GM23338 (cell line): Measurements from ENCODE around the gene ZKSCAN4. TPM values are rescaled to one million over a fixed set of nuclear protein-coding genes. Genes with fewer than 3 reads are reported as not detected.

ENCODE experiments used
- ATAC-seq: fragments of 200-7000 bp; cut with Tn5 transposase; 3 replicates; pipeline ENCODE4 v1.9.1; 2020
- DNase-seq: peaks from one replicate; pipeline ENCODE4 v3.0.0-alpha.2; 2015; ENCODE audit warnings: low spot score
- H2AFZ ChIP-seq: fragments of 200-600 bp; sonication (generic); 2 replicates; pipeline ENCODE4 v1.8.0; 2016; ENCODE audit warnings: antibody characterized with exemption, mild to moderate bottlenecking, moderate library complexity
- H3F3A ChIP-seq: fragments of 200-600 bp; sonication (generic); replicated peaks from 2 replicates; pipeline ENCODE4 v1.8.0; 2017; ENCODE audit warnings: antibody characterized with exemption, mixed run types, low read depth
- H3K27ac ChIP-seq: fragments of 200-600 bp; sonication (generic); 2 replicates; pipeline ENCODE4 v1.6.1; 2016; ENCODE audit warnings: low read depth
- H3K27me3 ChIP-seq: fragments of 200-600 bp; sonication (generic); 2 replicates; pipeline ENCODE4 v1.8.0; 2016; ENCODE audit warnings: mild to moderate bottlenecking, mixed run types, moderate library complexity; ENCODE audit not compliant: insufficient read depth
- H3K36me3 ChIP-seq: fragments of 200-600 bp; sonication (generic); 2 replicates; pipeline ENCODE4 v1.8.0; 2016; ENCODE audit warnings: mild to moderate bottlenecking; ENCODE audit not compliant: insufficient read depth
- H3K4me1 ChIP-seq: fragments of 200-600 bp; sonication (generic); 2 replicates; pipeline ENCODE4 v1.8.0; 2016; ENCODE audit warnings: mild to moderate bottlenecking, moderate library complexity; ENCODE audit not compliant: insufficient read depth
- H3K4me2 ChIP-seq: fragments of 200-600 bp; sonication (generic); 2 replicates; pipeline ENCODE4 v1.7.1; 2017; ENCODE audit warnings: mixed run types
- H3K4me3 ChIP-seq: fragments of 200-600 bp; sonication (generic); 2 replicates; pipeline ENCODE4 v1.6.1; 2016; ENCODE audit warnings: mixed run types
- H3K79me2 ChIP-seq: fragments of 200-600 bp; sonication (generic); replicated peaks from 2 replicates; pipeline ENCODE4 v1.8.0; 2017; ENCODE audit warnings: mild to moderate bottlenecking; ENCODE audit not compliant: insufficient read depth
- H3K9me2 ChIP-seq: fragments of 200-600 bp; sonication (generic); 2 replicates; pipeline ENCODE4 v1.8.0; 2017; ENCODE audit not compliant: insufficient read depth
- H4K20me1 ChIP-seq: fragments of 200-600 bp; sonication (generic); replicated peaks from 2 replicates; pipeline ENCODE4 v1.8.0; 2017; ENCODE audit warnings: mild to moderate bottlenecking; ENCODE audit not compliant: insufficient read depth
- H3K27ac Mint-ChIP-seq: 2 replicates; pipeline ENCODE4 v1.8.0; 2020; ENCODE audit warnings: inconsistent platforms, mild to moderate bottlenecking, moderate library complexity, mixed read lengths
- H3K27me3 Mint-ChIP-seq: 3 replicates; pipeline ENCODE4 v1.8.0; 2022; ENCODE audit warnings: low read depth, mild to moderate bottlenecking, moderate library complexity, mixed read lengths, inconsistent platforms; ENCODE audit not compliant: insufficient read depth, poor library complexity
- H3K36me3 Mint-ChIP-seq: 3 replicates; pipeline ENCODE4 v1.8.0; 2021; ENCODE audit warnings: low read depth, mild to moderate bottlenecking, inconsistent platforms, moderate library complexity, mixed read lengths
- H3K4me1 Mint-ChIP-seq: 3 replicates; pipeline ENCODE4 v1.8.0; 2020; ENCODE audit warnings: mild to moderate bottlenecking, inconsistent platforms, mixed read lengths
- H3K4me3 Mint-ChIP-seq: 3 replicates; pipeline ENCODE4 v1.8.0; 2021; ENCODE audit warnings: moderate library complexity, mild to moderate bottlenecking, inconsistent platforms, mixed read lengths
- H3K9me3 Mint-ChIP-seq: 3 replicates; pipeline ENCODE4 v1.8.0; 2020; ENCODE audit warnings: moderate library complexity, mild to moderate bottlenecking, inconsistent platforms, mixed read lengths
- CREB1 ChIP-seq: fragments of 250-450 bp; sonication (Bioruptor Pico); IDR thresholded peaks from 2 replicates; pipeline ENCODE4 v1.5.0; 2020; ENCODE audit warnings: low read depth, mild to moderate bottlenecking, moderate library complexity
- CTCF ChIP-seq, 2 experiments: fragments of 200-600 bp in 1 of 2; sonication (generic) in 1 of 2; conservative IDR thresholded peaks; 2 replicates each; pipeline versions ENCODE4 v1.5.1 to v1.6.1; 2016 to 2017; ENCODE audit warnings: antibody characterized with exemption in 2 of 2, low read depth in 2 of 2, mild to moderate bottlenecking in 2 of 2, moderate library complexity in 1 of 2
- ETS1 ChIP-seq: IDR thresholded peaks from 2 replicates; pipeline ENCODE4 v1.6.1; 2016; ENCODE audit warnings: antibody characterized with exemption
- EZH2phosphoT487 ChIP-seq: fragments of 200-600 bp; sonication (generic); IDR thresholded peaks from one replicate; pipeline ENCODE4 v1.8.1; 2018; ENCODE audit warnings: antibody characterized with exemption; ENCODE audit not compliant: unreplicated experiment
- JUNB ChIP-seq: IDR thresholded peaks from one replicate; pipeline ENCODE4 v1.6.1; 2016; ENCODE audit warnings: antibody characterized with exemption; ENCODE audit not compliant: unreplicated experiment
- NANOG ChIP-seq: IDR thresholded peaks from 2 replicates; pipeline ENCODE4 v1.6.1; 2016; ENCODE audit warnings: antibody characterized with exemption, borderline replicate concordance
- POLR2AphosphoS5 ChIP-seq: IDR thresholded peaks from 2 replicates; pipeline ENCODE4 v1.6.1; 2016; ENCODE audit warnings: antibody characterized with exemption, low read depth
- STAT1 ChIP-seq: IDR thresholded peaks from one replicate; pipeline ENCODE4 v1.6.1; 2016; ENCODE audit warnings: antibody characterized with exemption; ENCODE audit not compliant: unreplicated experiment
- ZNF462 ChIP-seq: fragments of 250-450 bp; sonication (Bioruptor Pico); IDR thresholded peaks from 2 replicates; pipeline ENCODE4 v1.5.0; 2020; ENCODE audit warnings: mild to moderate bottlenecking, moderate library complexity
- polyA plus RNA-seq: library from polyadenylated mRNA; unstranded; fragments of >200 nt; fragmentation: Nextera tagmentation; extraction: Ambion mirVana; gene quantifications from 2 replicates; pipeline ENCODE4 v1.2.1, GENCODE V29; 2016
- total RNA-seq: library from RNA; depleted of rRNA; stranded (reverse); fragments of >200 nt; shearing (Covaris generic); gene quantifications from 2 replicates; pipeline ENCODE4 v1.2.3, GENCODE V29; 2014

ZKSCAN4 gene
- total and polyA plus RNA-seq, 2 experiments from 2014 or later = 2.8 to 5.9 TPM

GRCh38 chr6:28266962-28267694, 15.1 kb upstream of the ZKSCAN4 start, which contains the start of gene ZSCAN26:
Gene ZSCAN26, plus strand, starts transcription at chr6:28267143. Its CDS starts 4,777 bp downstream, at chr6:28271920.
- no peaks in the 10 kb centered on the region; the same call in 2 of the 3 replicates for H3K4me1 Mint-ChIP-seq
- H3K36me3 Mint-ChIP-seq = peaks cover 2% of the 10 kb centered on the region; the same call in 2 of the 3 replicates
- peaks cover 3% of the 10 kb centered on the region; the same call in 1 of the 2 replicates for H3F3A ChIP-seq

GRCh38 chr6:28266563-28266961, 14.5 kb upstream of the ZKSCAN4 start:
- Histone ChIP-seq H3K4me3 (peak overlapping the region; percentile 91), H3K79me2 (peaks cover 21% of the 10 kb centered on the region), H3K27me3 (peaks cover 26% of the 10 kb centered on the region), H3K4me2 (peak overlapping the region; percentile 95), H3K36me3 (no peaks in the 10 kb centered on the region), H3F3A (peaks cover 3% of the 10 kb centered on the region; the same call in 1 of the 2 replicates), H3K9me2 (no peaks in the 10 kb centered on the region), H2AFZ (peak overlapping the region; percentile 48), H3K4me1 (no peaks in the 10 kb centered on the region), H4K20me1 (no peaks in the 10 kb centered on the region; the same call in 1 of the 2 replicates), H3K27ac (peak overlapping the region; percentile 92)
- peaks cover under 1% of the 10 kb centered on the region for H3K27me3 Mint-ChIP-seq
- no peak overlapping the region for H3K27ac Mint-ChIP-seq
- no peaks in the 10 kb centered on the region; the same call in 2 of the 3 replicates for H3K4me1 Mint-ChIP-seq
- no peak for DNase-seq
- no peak overlapping the region for H3K4me3 Mint-ChIP-seq
- no peaks in the 10 kb centered on the region for H3K36me3 Mint-ChIP-seq
- no peak for ATAC-seq
- no peaks in the 10 kb centered on the region for H3K9me3 Mint-ChIP-seq
- TF ChIP-seq ZNF462 (CRISPR knock-in tag) (no peak), CTCF (conservative IDR thresholded peaks at IDR 0.05; ENCODE audit: low read depth in 2 of 2) (no peak), CREB1 (CRISPR knock-in tag) (no peak), JUNB (no peak), EZH2phosphoT487 (no peak), NANOG (no peak), ETS1 (no peak)

More at GRCh38 chr6:28266962-28267694, 15.1 kb upstream of the ZKSCAN4 start, which contains the start of gene ZSCAN26:
- no peak within 1 kb of the TSS; the same call in 2 of the 3 replicates for H3K4me3 Mint-ChIP-seq
- peak; percentile 96 for DNase-seq
- H3K27me3 Mint-ChIP-seq = no peaks in the 10 kb centered on the region
- Histone ChIP-seq H2AFZ (peak within 1 kb of the TSS; percentile 48), H4K20me1 (no peaks in the 10 kb centered on the region; the same call in 1 of the 2 replicates), H3K4me3 (peak within 1 kb of the TSS; percentile 91), H3K9me2 (no peaks in the 10 kb centered on the region), H3K27me3 (peaks cover 26% of the 10 kb centered on the region), H3K79me2 (peaks cover 21% of the 10 kb centered on the region), H3K27ac (peak within 1 kb of the TSS; percentile 92), H3K36me3 (no peaks in the 10 kb centered on the region), H3K4me1 (no peaks in the 10 kb centered on the region), H3K4me2 (peak within 1 kb of the TSS; percentile 95)
- peak; percentile 99 for ATAC-seq
- TF ChIP-seq CREB1 (CRISPR knock-in tag) (peak; percentile 56), STAT1 (no peak), NANOG (no peak), POLR2AphosphoS5 (peak; percentile 85)
- no peaks in the 10 kb centered on the region for H3K9me3 Mint-ChIP-seq
- H3K27ac Mint-ChIP-seq = no peak within 1 kb of the TSS
